ENCODE measurements around the gene TSSK3.

Gene TSSK3

GRCh38 chr1:32404946-32405345 is 42.6 kb downstream of the TSSK3 start:
- DNase-seq, result peak; percentile 79

GRCh38 chr1:32405672-32406467 is 43.5 kb downstream of the TSSK3 start:
- DNase-seq, result no peak

- no peak for DNase-seq
These were observed 44.3 kb downstream of the TSSK3 start for GRCh38 chr1:32406629-32407111.

GRCh38 chr1:32411261-32411660 is 48.9 kb downstream of the TSSK3 start:
- no peak for DNase-seq

GRCh38 chr1:32413507-32414185 is 51.3 kb downstream of the TSSK3 start:
- peak; percentile 36 for DNase-seq

Data from fibroblast of skin of abdomen (primary cell).